Fibroblast of lung (primary cell): ENCODE results near the gene NBEA.

Experiments
- CTCF ChIP-seq, 2 donors: IDR thresholded peaks in 1 of 2; conservative IDR thresholded peaks in 1 of 2; 1 replicate in 1 of 2; 2 replicates in 1 of 2; pipeline ENCODE4 v1.5.1; 2011 to 2012; ENCODE audit warnings: low read length in 2 of 2, control low read depth in 1 of 2, inconsistent platforms in 1 of 2, low read depth in 1 of 2, mild to moderate bottlenecking in 1 of 2
- EZH2 ChIP-seq: IDR thresholded peaks from 2 replicates; pipeline ENCODE4 v1.5.1; 2012; ENCODE audit warnings: low read length, control low read depth, mild to moderate bottlenecking; ENCODE audit errors: missing control alignments

DNA sequence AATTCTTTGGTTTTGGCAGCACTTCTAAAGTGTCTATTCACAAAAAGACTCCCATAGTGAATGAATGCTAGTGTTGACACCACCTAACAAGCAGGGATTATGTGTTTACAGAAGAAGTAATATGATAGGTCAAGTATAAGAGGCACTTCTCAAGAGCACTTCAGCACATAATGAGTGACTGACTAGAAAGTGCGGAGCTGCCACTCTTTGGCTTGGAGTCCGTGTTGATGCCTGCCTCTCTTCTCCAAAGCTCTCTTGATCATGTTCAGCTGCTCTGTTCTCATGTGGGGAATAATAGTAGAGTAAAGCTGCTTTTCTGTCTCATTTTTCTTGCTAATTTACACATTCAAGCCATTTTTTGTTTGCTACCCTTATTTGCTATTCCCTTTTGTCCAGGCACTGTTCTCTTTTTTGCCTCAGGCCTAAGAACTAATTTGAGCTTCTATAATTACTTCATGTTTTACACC is 557.2 kb downstream of the NBEA start:
- TF ChIP-seq CTCF (conservative IDR thresholded peaks at IDR 0.05 in 1 of 2, IDR thresholded peaks at IDR 0.05 in 1 of 2; ENCODE audit: low read depth in 1 of 2, low read length in 2 of 2) (no peak), EZH2 (no peak)
